ENCODE results near the gene CSTPP1. TPM values are rescaled to one million over a fixed set of nuclear protein-coding genes. Genes with fewer than 3 reads are reported as not detected.

CSTPP1 gene
- total RNA-seq, 4 donors from 2014 or later, result 4.9 to 33.8 (median 19.5) TPM

DNA sequence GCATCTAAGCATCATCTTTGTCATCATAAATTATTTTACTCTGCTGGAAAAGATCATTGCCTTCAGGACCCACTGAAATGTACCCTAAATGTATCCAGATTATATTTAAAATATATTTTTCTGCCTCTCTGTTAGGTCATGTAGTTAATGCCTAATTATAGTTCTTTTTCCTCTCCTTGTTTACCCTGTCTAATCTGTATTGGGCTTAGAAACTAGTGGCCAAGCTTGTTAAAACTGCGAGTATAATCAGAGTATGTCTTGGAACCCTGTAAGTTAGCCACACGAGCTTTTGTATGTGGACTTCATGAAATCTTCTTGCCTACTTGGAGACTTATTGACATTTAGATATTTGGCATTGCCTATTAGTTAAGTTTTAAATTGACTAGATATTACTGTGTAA, 184.5 kb downstream of the CSTPP1 start:
- no peak for DNase-seq
- no peaks in the 10 kb centered on the region for H3K27me3 ChIP-seq
- intact Hi-C loops (cut with DNase I; ENCODE audit: low total_unique reads), result no loop called here
- H3K4me1 ChIP-seq, result no peaks in the 10 kb centered on the region
- no peak overlapping the region for H3K4me3 ChIP-seq
- H3K36me3 ChIP-seq, result no peaks in the 10 kb centered on the region
- H3K27ac ChIP-seq, result no peak overlapping the region
- TF ChIP-seq, protein P1, sequence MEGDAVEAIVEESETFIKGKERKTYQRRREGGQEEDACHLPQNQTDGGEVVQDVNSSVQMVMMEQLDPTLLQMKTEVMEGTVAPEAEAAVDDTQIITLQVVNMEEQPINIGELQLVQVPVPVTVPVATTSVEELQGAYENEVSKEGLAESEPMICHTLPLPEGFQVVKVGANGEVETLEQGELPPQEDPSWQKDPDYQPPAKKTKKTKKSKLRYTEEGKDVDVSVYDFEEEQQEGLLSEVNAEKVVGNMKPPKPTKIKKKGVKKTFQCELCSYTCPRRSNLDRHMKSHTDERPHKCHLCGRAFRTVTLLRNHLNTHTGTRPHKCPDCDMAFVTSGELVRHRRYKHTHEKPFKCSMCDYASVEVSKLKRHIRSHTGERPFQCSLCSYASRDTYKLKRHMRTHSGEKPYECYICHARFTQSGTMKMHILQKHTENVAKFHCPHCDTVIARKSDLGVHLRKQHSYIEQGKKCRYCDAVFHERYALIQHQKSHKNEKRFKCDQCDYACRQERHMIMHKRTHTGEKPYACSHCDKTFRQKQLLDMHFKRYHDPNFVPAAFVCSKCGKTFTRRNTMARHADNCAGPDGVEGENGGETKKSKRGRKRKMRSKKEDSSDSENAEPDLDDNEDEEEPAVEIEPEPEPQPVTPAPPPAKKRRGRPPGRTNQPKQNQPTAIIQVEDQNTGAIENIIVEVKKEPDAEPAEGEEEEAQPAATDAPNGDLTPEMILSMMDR (IDR thresholded peaks at IDR 0.05), result no peak
- TF ChIP-seq POLR2A (IDR thresholded peaks at IDR 0.05), result no peak
- H3K9me3 ChIP-seq, result no peaks in the 10 kb centered on the region

DNA sequence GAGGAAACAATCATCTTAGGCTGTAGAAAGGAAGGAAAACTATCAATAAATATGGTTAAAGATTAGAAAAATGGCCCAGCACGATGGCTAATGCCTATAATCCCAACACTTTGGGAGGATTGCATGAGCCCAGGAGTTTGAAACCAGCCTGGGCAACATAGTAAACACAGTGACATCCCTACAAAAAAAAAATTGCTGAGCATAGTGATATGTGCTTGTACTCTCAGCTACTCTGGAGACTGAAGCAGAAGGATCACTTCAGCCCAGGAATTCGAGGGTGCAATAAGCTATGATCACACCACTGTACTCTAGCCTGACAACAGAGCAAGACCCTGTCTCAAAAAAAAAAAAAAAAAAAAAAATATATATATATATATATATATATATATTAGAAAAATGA, 185.2 kb downstream of the CSTPP1 start:
- no peak for DNase-seq
- H3K9me3 ChIP-seq, result no peaks in the 10 kb centered on the region
- no peak overlapping the region for H3K4me3 ChIP-seq
- no peaks in the 10 kb centered on the region for H3K36me3 ChIP-seq
- TF ChIP-seq, protein P1 (IDR thresholded peaks at IDR 0.05), result no peak
- TF ChIP-seq POLR2A (IDR thresholded peaks at IDR 0.05), result no peak
- H3K27ac ChIP-seq, result no peak overlapping the region
- no peaks in the 10 kb centered on the region for H3K27me3 ChIP-seq
- H3K4me1 ChIP-seq, result no peaks in the 10 kb centered on the region
- intact Hi-C loops (cut with DNase I; ENCODE audit: low total_unique reads), result no loop called here

DNA sequence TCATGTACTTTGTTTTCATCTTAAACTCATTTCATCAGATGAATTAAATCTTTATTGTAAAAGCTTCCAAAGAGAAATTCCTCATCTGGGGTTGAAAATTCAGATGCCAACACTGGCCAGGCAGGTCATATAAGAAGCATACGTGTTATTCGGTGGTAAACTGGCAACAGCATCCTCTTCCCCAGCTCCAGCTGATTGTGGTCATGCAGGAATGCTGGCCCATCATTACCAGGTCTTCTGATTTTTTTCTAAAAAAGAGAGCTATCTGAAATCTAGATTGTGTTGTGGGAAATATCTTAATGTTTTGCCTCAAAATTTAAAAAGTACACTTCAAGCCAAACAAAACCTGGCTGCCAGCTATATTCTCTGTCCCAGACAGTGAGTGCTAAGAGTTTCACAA, 186.5 kb downstream of the CSTPP1 start:
- Histone ChIP-seq H3K36me3 (no peaks in the 10 kb centered on the region), H3K27me3 (no peaks in the 10 kb centered on the region), H3K27ac (no peak overlapping the region), H3K9me3 (no peaks in the 10 kb centered on the region), H3K4me1 (no peaks in the 10 kb centered on the region), H3K4me3 (no peak overlapping the region)
- DNase-seq, result no peak
- intact Hi-C loops (cut with DNase I; ENCODE audit: low total_unique reads), result no loop called here
- TF ChIP-seq POLR2A (IDR thresholded peaks at IDR 0.05), result no peak
- TF ChIP-seq, protein P1 (IDR thresholded peaks at IDR 0.05), result no peak

DNA sequence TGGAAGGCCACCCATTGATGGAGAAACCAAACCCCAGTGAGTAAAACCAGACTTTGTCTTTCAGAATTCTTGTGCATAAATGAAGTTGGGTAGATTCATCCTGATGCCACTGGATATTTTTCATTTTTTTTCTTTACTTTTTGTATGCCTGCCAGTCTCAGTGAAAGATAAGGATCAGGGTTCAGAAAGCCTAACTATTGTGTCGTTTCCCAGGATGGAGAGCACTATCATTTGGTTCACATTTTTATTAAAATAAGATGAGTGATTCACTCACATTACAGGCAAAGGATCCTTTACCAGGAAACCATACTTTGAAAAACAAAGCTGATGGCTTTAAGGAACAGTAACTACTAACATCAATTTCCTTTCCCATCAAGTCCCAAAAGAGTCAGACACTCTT, 188.1 kb downstream of the CSTPP1 start:
- no peak for TF ChIP-seq POLR2A (IDR thresholded peaks at IDR 0.05)
- TF ChIP-seq, protein P1 (IDR thresholded peaks at IDR 0.05), result no peak
- no peaks in the 10 kb centered on the region for H3K9me3 ChIP-seq
- no peak for DNase-seq
- no peak overlapping the region for H3K4me3 ChIP-seq
- H3K4me1 ChIP-seq, result no peaks in the 10 kb centered on the region
- no peaks in the 10 kb centered on the region for H3K27me3 ChIP-seq
- intact Hi-C loops (cut with DNase I; ENCODE audit: low total_unique reads), result no loop called here
- no peak overlapping the region for H3K27ac ChIP-seq
- H3K36me3 ChIP-seq, result no peaks in the 10 kb centered on the region

DNA sequence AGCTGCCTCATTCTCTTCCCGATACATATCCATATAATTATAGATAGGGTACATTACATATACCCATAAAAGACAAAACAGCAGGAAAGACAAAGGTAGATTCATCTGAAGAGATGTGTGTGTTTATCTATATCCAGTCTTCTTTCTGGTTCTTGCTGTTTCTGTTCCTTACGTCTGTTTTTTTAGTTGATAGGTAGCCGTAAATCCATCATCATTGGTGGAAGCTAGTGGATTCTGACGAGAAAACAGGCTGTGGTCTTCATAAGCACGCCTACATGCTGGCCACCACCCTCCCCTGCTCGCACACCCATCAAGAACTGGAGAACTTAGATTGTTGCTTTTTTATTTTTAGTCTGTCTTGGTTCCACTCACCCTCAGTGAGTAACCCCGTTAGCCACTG, 188.5 kb downstream of the CSTPP1 start:
- no peak overlapping the region for H3K27ac ChIP-seq
- no peaks in the 10 kb centered on the region for H3K4me1 ChIP-seq
- no peaks in the 10 kb centered on the region for H3K9me3 ChIP-seq
- intact Hi-C loops (cut with DNase I; ENCODE audit: low total_unique reads), result no loop called here
- TF ChIP-seq, protein P1 (IDR thresholded peaks at IDR 0.05), result no peak
- TF ChIP-seq POLR2A (IDR thresholded peaks at IDR 0.05), result no peak
- no peak for DNase-seq
- no peak overlapping the region for H3K4me3 ChIP-seq
- no peaks in the 10 kb centered on the region for H3K27me3 ChIP-seq
- no peaks in the 10 kb centered on the region for H3K36me3 ChIP-seq
